Measurements from ENCODE around the gene EFCC1.

Gene EFCC1

DNA sequence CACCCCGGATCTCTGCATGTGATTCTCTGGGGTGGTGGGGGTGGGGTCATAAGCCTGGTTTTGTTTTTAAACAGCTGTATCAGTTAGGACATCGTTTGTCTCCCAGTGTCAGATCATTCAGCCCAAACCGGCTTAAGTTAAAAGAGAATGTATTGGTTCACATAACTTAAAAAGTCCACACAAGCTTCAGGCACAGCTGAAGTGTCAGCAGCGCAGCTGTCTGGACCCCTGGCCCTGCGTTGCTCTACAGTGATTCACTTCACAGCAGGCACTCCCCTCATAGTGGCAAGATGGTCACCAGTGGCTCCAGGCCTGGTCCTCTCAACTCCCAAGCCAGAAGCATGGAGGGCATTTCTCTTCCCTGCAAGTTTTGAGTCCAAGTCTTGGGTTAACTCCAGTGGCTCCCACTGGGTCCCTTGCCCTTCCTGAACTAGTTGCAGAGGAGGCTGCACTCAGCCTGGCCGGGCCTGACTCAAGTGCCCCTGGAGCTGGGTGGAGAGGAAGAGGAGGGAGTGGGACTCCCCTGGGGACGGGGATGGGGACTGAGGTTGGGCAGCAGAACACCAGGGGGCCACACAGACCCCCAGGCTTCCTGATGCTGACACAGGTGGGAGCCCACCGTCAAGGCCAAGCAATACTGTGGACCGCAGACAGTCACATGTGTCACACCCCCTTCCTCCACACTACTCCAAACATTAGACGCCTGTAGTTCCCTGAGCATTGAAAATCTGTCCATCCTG is 30.5 kb downstream of the EFCC1 start:
- TF ChIP-seq, protein P1, sequence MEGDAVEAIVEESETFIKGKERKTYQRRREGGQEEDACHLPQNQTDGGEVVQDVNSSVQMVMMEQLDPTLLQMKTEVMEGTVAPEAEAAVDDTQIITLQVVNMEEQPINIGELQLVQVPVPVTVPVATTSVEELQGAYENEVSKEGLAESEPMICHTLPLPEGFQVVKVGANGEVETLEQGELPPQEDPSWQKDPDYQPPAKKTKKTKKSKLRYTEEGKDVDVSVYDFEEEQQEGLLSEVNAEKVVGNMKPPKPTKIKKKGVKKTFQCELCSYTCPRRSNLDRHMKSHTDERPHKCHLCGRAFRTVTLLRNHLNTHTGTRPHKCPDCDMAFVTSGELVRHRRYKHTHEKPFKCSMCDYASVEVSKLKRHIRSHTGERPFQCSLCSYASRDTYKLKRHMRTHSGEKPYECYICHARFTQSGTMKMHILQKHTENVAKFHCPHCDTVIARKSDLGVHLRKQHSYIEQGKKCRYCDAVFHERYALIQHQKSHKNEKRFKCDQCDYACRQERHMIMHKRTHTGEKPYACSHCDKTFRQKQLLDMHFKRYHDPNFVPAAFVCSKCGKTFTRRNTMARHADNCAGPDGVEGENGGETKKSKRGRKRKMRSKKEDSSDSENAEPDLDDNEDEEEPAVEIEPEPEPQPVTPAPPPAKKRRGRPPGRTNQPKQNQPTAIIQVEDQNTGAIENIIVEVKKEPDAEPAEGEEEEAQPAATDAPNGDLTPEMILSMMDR (IDR thresholded peaks at IDR 0.05; ENCODE audit: low read depth, low read length): no peak
- Histone ChIP-seq H3K9me3 (ENCODE audit: severe bottlenecking) (no peaks in the 10 kb centered on the region), H3K27me3 (ENCODE audit: insufficient read depth, low read depth, severe bottlenecking) (no peaks in the 10 kb centered on the region), H3K27ac (no peak overlapping the region), H3K36me3 (no peaks in the 10 kb centered on the region), H3K4me3 (ENCODE audit: low read depth, low read length) (no peak overlapping the region)
- no peak for DNase-seq

DNA sequence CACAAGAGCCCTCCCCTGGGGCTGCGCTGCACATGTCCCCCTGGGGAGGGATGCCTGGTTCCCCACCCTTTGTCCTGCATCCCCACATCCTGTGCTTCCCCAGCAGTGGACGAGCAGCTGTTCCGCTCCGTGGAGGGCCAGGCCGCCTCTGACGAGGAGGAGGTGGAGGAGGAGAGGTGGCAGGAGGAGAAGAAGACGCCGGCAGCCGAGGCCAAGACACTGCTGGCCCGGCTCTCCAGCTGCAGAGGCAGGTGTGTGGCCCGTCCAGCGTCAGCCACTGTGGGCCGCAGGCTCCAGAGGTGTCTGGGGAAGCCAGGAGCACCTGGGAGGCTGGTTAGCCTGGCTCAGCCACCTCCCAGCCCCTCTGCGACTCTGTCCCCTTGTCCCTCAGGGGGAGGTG is 31.6 kb downstream of the EFCC1 start:
- TF ChIP-seq, protein P1 (IDR thresholded peaks at IDR 0.05; ENCODE audit: low read depth, low read length): no peak
- H3K27ac ChIP-seq: no peak overlapping the region

DNA sequence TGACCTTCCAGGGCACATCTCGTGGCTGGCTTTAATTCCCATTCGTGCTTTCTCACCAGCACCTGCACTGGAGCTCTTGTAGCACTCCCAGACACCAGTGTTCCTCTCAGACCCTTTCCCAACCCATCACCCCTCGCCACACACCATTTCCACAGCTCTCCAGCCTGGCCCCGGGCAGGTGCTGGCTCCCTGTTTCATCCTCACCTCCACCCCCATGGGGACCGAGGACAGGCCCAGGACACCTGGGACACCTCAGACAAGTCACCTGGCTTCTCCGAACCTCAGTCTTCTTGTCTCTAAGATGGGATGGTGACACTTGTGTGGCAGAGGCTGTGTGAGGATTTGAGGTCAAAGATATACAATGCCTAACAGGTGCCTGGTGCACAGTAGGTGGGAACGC is 32.0 kb downstream of the EFCC1 start:
- Histone ChIP-seq H3K27ac (no peak overlapping the region), H3K9me3 (ENCODE audit: severe bottlenecking) (no peaks in the 10 kb centered on the region), H3K27me3 (ENCODE audit: insufficient read depth, low read depth, severe bottlenecking) (no peaks in the 10 kb centered on the region), H3K36me3 (no peaks in the 10 kb centered on the region), H3K4me3 (ENCODE audit: low read depth, low read length) (no peak overlapping the region)
- no peak for DNase-seq
- TF ChIP-seq, protein P1 (IDR thresholded peaks at IDR 0.05; ENCODE audit: low read depth, low read length): no peak

More for the DNA sequence above, 31.6 kb downstream of the EFCC1 start:
- Histone ChIP-seq H3K36me3 (no peaks in the 10 kb centered on the region), H3K27me3 (ENCODE audit: insufficient read depth, low read depth, severe bottlenecking) (no peaks in the 10 kb centered on the region), H3K4me3 (ENCODE audit: low read depth, low read length) (no peak overlapping the region), H3K9me3 (ENCODE audit: severe bottlenecking) (no peaks in the 10 kb centered on the region)
- no peak for DNase-seq

DNA sequence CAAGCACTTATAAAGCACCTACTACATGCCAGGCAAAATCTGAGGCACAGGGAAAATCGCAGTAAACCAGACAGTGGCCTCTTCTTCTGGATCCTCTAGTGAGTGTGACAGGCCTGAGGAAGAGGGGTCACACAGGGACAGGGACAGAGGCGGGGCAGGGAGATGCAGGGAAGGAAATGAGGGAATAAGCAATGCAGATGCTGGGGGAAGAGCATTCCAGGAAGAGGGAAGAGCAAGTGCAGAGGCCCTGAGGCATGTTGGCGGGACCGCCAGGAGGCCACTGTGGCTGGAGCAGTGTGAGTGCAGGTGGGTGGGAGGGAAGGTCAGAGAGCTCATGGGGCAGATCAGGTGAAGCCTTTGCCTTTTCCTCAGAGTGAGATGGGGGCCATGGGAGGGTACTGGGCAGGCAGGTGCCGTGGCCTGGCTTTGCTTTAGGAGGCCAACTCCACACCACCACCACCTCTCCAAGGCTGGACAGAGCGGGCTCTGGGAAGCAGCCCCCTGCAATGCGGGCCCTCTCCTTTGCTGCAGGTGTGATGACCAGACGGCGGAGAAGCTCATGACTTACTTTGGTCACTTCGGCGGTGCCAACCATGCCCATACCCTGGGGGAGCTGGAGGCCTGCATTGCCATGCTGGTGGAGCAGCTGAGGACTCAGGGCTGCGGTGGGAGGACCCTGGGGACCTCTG is 32.7 kb downstream of the EFCC1 start:
- Histone ChIP-seq H3K36me3 (no peaks in the 10 kb centered on the region), H3K27me3 (ENCODE audit: insufficient read depth, low read depth, severe bottlenecking) (no peaks in the 10 kb centered on the region), H3K9me3 (ENCODE audit: severe bottlenecking) (no peaks in the 10 kb centered on the region), H3K4me3 (ENCODE audit: low read depth, low read length) (no peak overlapping the region), H3K27ac (no peak overlapping the region)
- DNase-seq: no peak
- TF ChIP-seq, protein P1 (IDR thresholded peaks at IDR 0.05; ENCODE audit: low read depth, low read length): no peak

DNA sequence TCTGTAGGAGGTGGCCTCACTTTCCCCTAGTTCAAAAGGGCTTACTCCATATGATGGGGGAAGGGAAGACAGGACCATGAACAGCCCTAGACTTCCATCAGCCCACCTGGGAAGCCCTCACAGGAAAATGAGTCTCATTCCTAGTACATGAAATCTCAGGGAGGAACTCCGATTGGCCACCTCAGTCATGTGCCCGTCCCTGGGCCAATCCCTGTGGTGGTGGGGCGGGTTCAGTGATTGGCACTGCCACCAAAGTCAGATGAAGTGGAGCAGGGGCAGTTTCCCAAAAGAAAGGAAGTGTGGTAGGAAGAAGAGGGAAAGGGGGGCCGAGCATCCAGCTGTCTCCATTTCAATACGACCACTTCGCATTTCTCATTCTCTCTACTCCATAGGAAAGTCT is 33.5 kb downstream of the EFCC1 start:
- no peaks in the 10 kb centered on the region for H3K27me3 ChIP-seq (ENCODE audit: insufficient read depth, low read depth, severe bottlenecking)
- no peaks in the 10 kb centered on the region for H3K36me3 ChIP-seq
- H3K9me3 ChIP-seq (ENCODE audit: severe bottlenecking): no peaks in the 10 kb centered on the region
- H3K27ac ChIP-seq: no peak overlapping the region
- no peak overlapping the region for H3K4me3 ChIP-seq (ENCODE audit: low read depth, low read length)
- no peak for DNase-seq
- TF ChIP-seq, protein P1 (IDR thresholded peaks at IDR 0.05; ENCODE audit: low read depth, low read length): no peak

All from WERI-Rb-1 (cell line).